ENCODE measurements around the gene MGST3. TPM values are rescaled to one million over a fixed set of nuclear protein-coding genes. Genes with fewer than 3 reads are reported as not detected.

The MGST3 gene
- total and polyA plus RNA-seq, 2 donors (not counting 1 experiment from before 2014, with no cell fraction given), result 35.6 to 41.7 TPM

- Histone ChIP-seq H3K9ac (ENCODE audit: low read length) (no peak overlapping the region), H3K27ac (ENCODE audit: low read length in 2 of 2) (no peak overlapping the region), H3K4me1 (ENCODE audit: control insufficient read depth in 2 of 2, insufficient read depth in 2 of 2, low read length in 2 of 2) (peaks cover 17 to 20% of the 10 kb centered on the region in 2 donors), H4K20me1 (ENCODE audit: control insufficient read depth, insufficient read depth, low read length, poor library complexity, severe bottlenecking) (no peaks in the 10 kb centered on the region), H3K27me3 (replicated peaks in 1 of 4; ENCODE audit: control extremely low read depth in 1 of 4, control insufficient read depth in 3 of 4, insufficient read depth in 4 of 4, low read length in 3 of 4) (no peaks in the 10 kb centered on the region), H3K9me3 (ENCODE audit: control extremely low read depth in 1 of 3, control insufficient read depth in 2 of 3, insufficient read depth in 1 of 3, low read length in 2 of 3) (no peaks in the 10 kb centered on the region), H2AFZ (ENCODE audit: insufficient read depth, low read depth, low read length, poor library complexity, severe bottlenecking) (no peak overlapping the region), H3K79me2 (ENCODE audit: control insufficient read depth, insufficient read depth, low read length) (peaks cover 19% of the 10 kb centered on the region), H3K4me2 (replicated peaks; ENCODE audit: low read depth, low read length, poor library complexity, severe bottlenecking) (no peak overlapping the region), H3K36me3 (replicated peaks in 1 of 2; ENCODE audit: control extremely low read depth in 1 of 2, control insufficient read depth in 1 of 2, extremely low read depth in 1 of 2, insufficient read depth in 2 of 2, low read length in 1 of 2) (no peaks in the 10 kb centered on the region), H3K4me3 (ENCODE audit: control extremely low read depth in 1 of 5, extremely low read depth in 1 of 5, insufficient read depth in 1 of 5, low read depth in 2 of 5, low read length in 4 of 5) (no peak overlapping the region)
- CTCF ChIA-PET, result no interaction called here
- H3K27ac Mint-ChIP-seq, result no peak overlapping the region
- POLR2A ChIA-PET, result no interaction called here
- no peak for DNase-seq
- WGBS (ENCODE audit: insufficient coverage), result no CpG with 5 or more reads among the region's 3 CpGs
- intact Hi-C loops (cut with micrococcal nuclease), result no loop called here
- no peaks in the 10 kb centered on the region for H3K9me3 Mint-ChIP-seq (ENCODE audit: insufficient read depth)
- peak overlapping the region; percentile 18 for H3K4me3 Mint-ChIP-seq
- no peak for TF ChIP-seq EZH2 (IDR thresholded peaks at IDR 0.05; ENCODE audit: borderline replicate concordance, insufficient read depth, low read depth, low read length, poor library complexity, severe bottlenecking)
- TF ChIP-seq, protein P1, sequence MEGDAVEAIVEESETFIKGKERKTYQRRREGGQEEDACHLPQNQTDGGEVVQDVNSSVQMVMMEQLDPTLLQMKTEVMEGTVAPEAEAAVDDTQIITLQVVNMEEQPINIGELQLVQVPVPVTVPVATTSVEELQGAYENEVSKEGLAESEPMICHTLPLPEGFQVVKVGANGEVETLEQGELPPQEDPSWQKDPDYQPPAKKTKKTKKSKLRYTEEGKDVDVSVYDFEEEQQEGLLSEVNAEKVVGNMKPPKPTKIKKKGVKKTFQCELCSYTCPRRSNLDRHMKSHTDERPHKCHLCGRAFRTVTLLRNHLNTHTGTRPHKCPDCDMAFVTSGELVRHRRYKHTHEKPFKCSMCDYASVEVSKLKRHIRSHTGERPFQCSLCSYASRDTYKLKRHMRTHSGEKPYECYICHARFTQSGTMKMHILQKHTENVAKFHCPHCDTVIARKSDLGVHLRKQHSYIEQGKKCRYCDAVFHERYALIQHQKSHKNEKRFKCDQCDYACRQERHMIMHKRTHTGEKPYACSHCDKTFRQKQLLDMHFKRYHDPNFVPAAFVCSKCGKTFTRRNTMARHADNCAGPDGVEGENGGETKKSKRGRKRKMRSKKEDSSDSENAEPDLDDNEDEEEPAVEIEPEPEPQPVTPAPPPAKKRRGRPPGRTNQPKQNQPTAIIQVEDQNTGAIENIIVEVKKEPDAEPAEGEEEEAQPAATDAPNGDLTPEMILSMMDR (IDR thresholded peaks at IDR 0.05), result no peak
- ATAC-seq (ENCODE audit: low read depth), result no peak
- H3K4me1 Mint-ChIP-seq, result peaks cover 15% of the 10 kb centered on the region
- peaks cover 5% of the 10 kb centered on the region for H3K27me3 Mint-ChIP-seq
Observed at GRCh38 chr1:165629151-165629550, 1.9 kb upstream of the MGST3 start.

DNA sequence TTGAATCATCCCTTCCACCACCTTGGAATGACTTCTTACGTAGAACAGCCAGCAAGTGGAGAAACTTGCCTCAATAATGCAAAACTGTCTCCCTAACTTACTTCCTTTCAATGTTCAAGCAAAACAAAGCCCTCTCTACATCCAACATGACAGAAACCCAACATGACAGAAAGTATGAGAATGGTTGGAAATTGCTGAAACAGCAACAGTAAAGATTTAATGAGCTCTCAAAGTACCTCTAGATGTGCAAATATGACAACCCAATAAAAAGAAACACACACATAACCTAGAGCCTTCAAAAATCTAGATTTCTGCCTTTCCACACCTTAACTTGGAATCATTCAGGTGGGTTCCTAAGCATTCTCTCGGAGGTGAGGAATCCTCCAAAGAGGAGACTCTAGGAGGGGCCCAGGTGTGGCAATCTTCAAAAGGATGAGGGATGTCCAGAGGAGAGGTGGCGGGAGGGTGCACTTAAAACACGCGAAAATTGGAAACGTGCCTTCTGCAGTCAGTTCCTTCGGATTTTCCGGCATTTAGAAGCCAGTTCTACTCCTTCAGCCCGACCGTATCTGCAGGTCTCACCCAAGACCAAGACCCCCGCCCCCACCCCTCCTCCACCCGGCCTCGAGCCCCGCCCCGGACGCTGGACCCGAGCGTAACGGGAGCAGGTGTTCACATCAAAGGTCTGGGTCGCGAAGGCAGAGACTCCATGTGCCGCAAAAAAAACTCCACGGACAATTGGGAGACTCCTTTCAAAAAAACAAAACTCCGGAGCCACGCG lies 996 bp upstream of the MGST3 start:
- no peaks in the 10 kb centered on the region for H3K27me3 ChIP-seq (replicated peaks in 1 of 4; ENCODE audit: control extremely low read depth in 1 of 4, control insufficient read depth in 3 of 4, insufficient read depth in 4 of 4, low read length in 3 of 4)
- no peak overlapping the region for H3K4me3 Mint-ChIP-seq
- no peaks in the 10 kb centered on the region for H3K27me3 Mint-ChIP-seq
- no peaks in the 10 kb centered on the region for H3K9me3 Mint-ChIP-seq (ENCODE audit: insufficient read depth)
- intact Hi-C loops (cut with micrococcal nuclease), result loop anchor here (1.0 to 10.0 kb wide), 3 partner anchors 32 to 195 kb away; partner anchors contain the start of genes TMCO1 and UCK2
- no peaks in the 10 kb centered on the region for H4K20me1 ChIP-seq (ENCODE audit: control insufficient read depth, insufficient read depth, low read length, poor library complexity, severe bottlenecking)
- H3K9me3 ChIP-seq (ENCODE audit: control extremely low read depth in 1 of 3, control insufficient read depth in 2 of 3, insufficient read depth in 1 of 3, low read length in 2 of 3), result no peaks in the 10 kb centered on the region
- peaks cover 19% of the 10 kb centered on the region for H3K79me2 ChIP-seq (ENCODE audit: control insufficient read depth, insufficient read depth, low read length)
- H3K4me1 Mint-ChIP-seq, result peaks cover 23% of the 10 kb centered on the region
- DNase-seq (no peak), ATAC-seq (ENCODE audit: low read depth) (no peak)
- H3K27ac ChIP-seq (ENCODE audit: low read length in 2 of 2), result peak overlapping the region; percentile 72 to 83
- no peaks in the 10 kb centered on the region for H3K36me3 ChIP-seq (replicated peaks in 1 of 2; ENCODE audit: control extremely low read depth in 1 of 2, control insufficient read depth in 1 of 2, extremely low read depth in 1 of 2, insufficient read depth in 2 of 2, low read length in 1 of 2)
- ChIA-PET CTCF (interaction anchor here (1.1 to 2.1 kb wide), 3 partner anchors 31 to 262 kb away, joined by 3 to 9 read pairs (median 4); no protein-coding TSS in a partner anchor), POLR2A (interaction anchor here (0.9 to 2.4 kb wide), 3 partner anchors 56 to 139 kb away, joined by 3 to 7 read pairs (median 4); partner anchors contain the start of genes ALDH9A1 and TMCO1)
- no peak for TF ChIP-seq EZH2 (IDR thresholded peaks at IDR 0.05; ENCODE audit: borderline replicate concordance, insufficient read depth, low read depth, low read length, poor library complexity, severe bottlenecking)
- TF ChIP-seq, protein P1 (IDR thresholded peaks at IDR 0.05), result no peak
- H3K4me1 ChIP-seq (ENCODE audit: control insufficient read depth in 2 of 2, insufficient read depth in 2 of 2, low read length in 2 of 2), result peaks cover 19 to 24% of the 10 kb centered on the region in 2 donors
- peak overlapping the region; percentile 74 to 93 (median 84) for H3K4me3 ChIP-seq (ENCODE audit: control extremely low read depth in 1 of 5, extremely low read depth in 1 of 5, insufficient read depth in 1 of 5, low read depth in 2 of 5, low read length in 4 of 5)
- peak overlapping the region; percentile 82 for H3K9ac ChIP-seq (ENCODE audit: low read length)
- H2AFZ ChIP-seq (ENCODE audit: insufficient read depth, low read depth, low read length, poor library complexity, severe bottlenecking), result peak overlapping the region; percentile 90
- WGBS (ENCODE audit: insufficient coverage), result 8% methylated on average over 17 of the region's 26 CpGs
- H3K4me2 ChIP-seq (replicated peaks; ENCODE audit: low read depth, low read length, poor library complexity, severe bottlenecking), result peak overlapping the region; percentile 89
- H3K27ac Mint-ChIP-seq, result peak overlapping the region; percentile 67

All from B cell (primary cell).